Activated CD4-positive, alpha-beta memory T cell treated with anti-CD3 and anti-CD28 coated beads for 36 hours (primary cell): ENCODE data around the gene HPGDS. TPM values are rescaled to one million over a fixed set of nuclear protein-coding genes. Genes with fewer than 3 reads are reported as not detected.
"Not testable (repeated sequence)": the region's sequence is repeated elsewhere in the genome, so short reads cannot be mapped to it uniquely, and the experiment has no call there.

Experiments used
- CTCF ChIA-PET: fragments of 350-600 bp; sonication (Branson Sonifier 250); formaldehyde crosslinking; loops from one replicate; lab custom pipeline; 2021; ENCODE audit warnings: antibody characterized with exemption, inconsistent platforms; lab: Charles Lee
- POLR2A ChIA-PET: fragments of 350-600 bp; sonication (Branson Sonifier 250); formaldehyde crosslinking; loops from one replicate; lab custom pipeline; 2021; ENCODE audit warnings: antibody characterized with exemption; lab: Charles Lee
- DNase-seq: peaks from one replicate; pipeline ENCODE4 v3.0.0-alpha.2; 2020
- H3K27ac Mint-ChIP-seq: one replicate; pipeline ENCODE4 v1.8.0; 2021; ENCODE audit warnings: mixed read lengths
- H3K27me3 Mint-ChIP-seq: one replicate; pipeline ENCODE4 v1.8.0; 2021; ENCODE audit warnings: mixed read lengths
- H3K36me3 Mint-ChIP-seq: one replicate; pipeline ENCODE4 v1.8.0; 2021; ENCODE audit warnings: mixed read lengths
- H3K4me1 Mint-ChIP-seq: one replicate; pipeline ENCODE4 v1.8.0; 2021; ENCODE audit warnings: low read depth, mixed read lengths
- H3K4me3 Mint-ChIP-seq: one replicate; pipeline ENCODE4 v1.8.0; 2021; ENCODE audit warnings: mild to moderate bottlenecking, mixed read lengths
- H3K9me3 Mint-ChIP-seq: one replicate; pipeline ENCODE4 v1.8.0; 2021; ENCODE audit warnings: mixed read lengths
- intact Hi-C: fragments of 100-400 bp; cut with micrococcal nuclease; formaldehyde crosslinking; loops from one replicate; pipeline ENCODE4 v1.15.1; 2023
- total RNA-seq, 2 experiments: library from RNA; stranded (reverse); gene quantifications; one replicate each; pipeline ENCODE4 v1.2.3, GENCODE V29; 2021

HPGDS gene
- total RNA-seq, 2 experiments from 2014 or later = 0.34 TPM; not detected in 1

DNA sequence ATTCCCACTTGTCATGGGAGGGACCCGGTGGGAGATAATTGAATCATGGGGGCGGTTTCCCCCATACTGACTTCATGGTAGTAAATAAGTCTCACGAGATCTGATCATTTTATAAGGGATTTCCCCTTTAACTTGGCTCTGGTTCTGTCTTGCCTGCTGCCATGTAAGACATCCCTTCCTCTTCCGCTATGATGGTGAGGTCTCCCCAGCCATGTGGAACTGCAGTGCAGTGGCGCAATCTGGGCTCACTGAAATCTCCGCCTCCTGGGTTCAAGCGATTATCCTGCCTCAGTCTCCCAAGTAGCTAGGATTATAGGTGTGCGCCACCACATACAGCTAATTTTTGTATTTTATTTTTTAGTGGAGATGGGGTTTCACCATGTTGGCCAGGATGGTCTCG is 2.9 kb downstream of the HPGDS start:
- no peaks in the 10 kb centered on the region for H3K27me3 Mint-ChIP-seq
- peaks cover 19% of the 10 kb centered on the region for H3K4me1 Mint-ChIP-seq
- H3K27ac Mint-ChIP-seq = peak overlapping the region; percentile 78
- H3K36me3 Mint-ChIP-seq = no peaks in the 10 kb centered on the region
- H3K9me3 Mint-ChIP-seq = no peaks in the 10 kb centered on the region
- peak; percentile 48 for DNase-seq
- ChIA-PET POLR2A (interaction anchor here (1.2 kb wide), 1 partner anchor 9 kb away, joined by 8 read pairs; no protein-coding TSS in a partner anchor), CTCF (interaction anchor here (0.6 to 2.3 kb wide), 5 partner anchors 9 to 67 kb away, joined by 3 to 8 read pairs (median 4); no protein-coding TSS in a partner anchor)
- intact Hi-C loops = loop anchor here (1.0 to 5.0 kb wide), 4 partner anchors 10 to 132 kb away; partner anchors contain the start of genes PDLIM5 and SMARCAD1
- peak overlapping the region; percentile 68 for H3K4me3 Mint-ChIP-seq

DNA sequence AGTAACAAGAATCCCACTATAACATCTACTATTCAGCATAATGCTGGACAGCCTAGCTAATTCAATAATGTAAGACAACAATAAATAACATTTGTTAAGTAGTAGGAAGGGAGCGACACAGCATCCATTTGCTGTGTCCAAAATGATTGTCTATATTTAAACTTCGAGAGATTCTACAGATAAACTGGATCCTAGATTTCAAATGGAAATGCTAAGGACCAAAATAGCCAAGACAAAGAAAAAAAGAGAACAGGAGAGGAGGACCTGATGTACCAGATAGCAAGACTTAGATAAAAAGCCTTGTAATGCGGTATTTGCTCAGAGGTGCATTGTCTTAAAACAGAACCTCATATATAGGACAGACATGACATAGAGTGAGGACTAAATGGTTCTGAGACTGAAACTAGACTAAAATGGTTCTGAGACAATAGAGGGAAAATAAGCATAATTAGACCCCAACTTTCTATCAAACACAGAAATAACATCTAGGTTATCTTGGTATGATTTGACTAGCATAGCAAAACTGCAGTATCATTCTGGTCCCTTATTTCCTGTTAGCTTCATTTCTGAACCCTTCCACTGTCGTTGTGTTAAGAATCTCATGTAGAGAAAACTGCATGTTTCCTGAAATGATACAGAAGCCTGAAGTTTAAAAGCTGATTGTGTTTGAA is 3.8 kb downstream of the HPGDS start:
- no peak for DNase-seq
- ChIA-PET POLR2A (interaction anchor here (1.2 kb wide), 1 partner anchor 10 kb away, joined by 8 read pairs; no protein-coding TSS in a partner anchor), CTCF (interaction anchor here (0.9 to 2.3 kb wide), 4 partner anchors 10 to 68 kb away, joined by 3 to 8 read pairs (median 4); no protein-coding TSS in a partner anchor)
- Mint-ChIP-seq H3K36me3 (no peaks in the 10 kb centered on the region), H3K4me1 (peaks cover 19% of the 10 kb centered on the region), H3K4me3 (peak overlapping the region; percentile 48), H3K27ac (peak overlapping the region; percentile 78), H3K27me3 (no peaks in the 10 kb centered on the region), H3K9me3 (no peaks in the 10 kb centered on the region)
- intact Hi-C loops = loop anchor here (1.0 to 5.0 kb wide), 4 partner anchors 10 to 132 kb away; partner anchors contain the start of genes PDLIM5 and SMARCAD1

DNA sequence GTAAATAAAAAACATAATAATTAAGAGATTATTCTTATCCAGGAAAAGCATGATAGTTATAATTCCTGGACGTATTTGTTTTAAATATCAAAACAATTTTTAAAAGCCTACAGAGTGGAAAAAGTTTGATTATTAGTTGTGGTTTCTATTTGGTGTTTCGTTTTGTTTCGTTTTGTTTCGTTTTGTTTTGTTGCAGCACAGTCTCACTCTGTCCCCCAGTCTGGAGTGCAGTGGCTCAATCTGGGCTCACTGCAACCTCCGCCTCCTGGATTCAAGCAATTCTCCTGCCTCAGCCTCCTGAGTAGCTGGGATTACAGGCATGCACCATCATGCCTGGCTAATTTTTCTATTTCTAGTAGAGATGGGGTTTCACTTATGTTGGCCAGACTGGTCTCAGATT is 5.8 kb downstream of the HPGDS start:
- CTCF ChIA-PET, H3K9me3 Mint-ChIP-seq, H3K27ac Mint-ChIP-seq, H3K27me3 Mint-ChIP-seq, DNase-seq, H3K36me3 Mint-ChIP-seq, H3K4me3 Mint-ChIP-seq, POLR2A ChIA-PET: not testable (repeated sequence)
- H3K4me1 Mint-ChIP-seq = peaks cover 15% of the 10 kb centered on the region
- intact Hi-C loops = loop anchor here (5.0 kb wide), 2 partner anchors 34 to 129 kb away; partner anchors contain the start of gene SMARCAD1

- DNase-seq = no peak
- peaks cover 15% of the 10 kb centered on the region for H3K4me1 Mint-ChIP-seq
- H3K27me3 Mint-ChIP-seq = no peaks in the 10 kb centered on the region
- POLR2A ChIA-PET = no interaction called here
- CTCF ChIA-PET = no interaction called here
- H3K27ac Mint-ChIP-seq = no peak overlapping the region
- no peaks in the 10 kb centered on the region for H3K36me3 Mint-ChIP-seq
- H3K4me3 Mint-ChIP-seq = no peak overlapping the region
- no peaks in the 10 kb centered on the region for H3K9me3 Mint-ChIP-seq
- intact Hi-C loops = loop anchor here (5.0 kb wide), 2 partner anchors 34 to 129 kb away; partner anchors contain the start of gene SMARCAD1
Measured at GRCh38 chr4:94336303-94336702, 6.3 kb downstream of the HPGDS start.

DNA sequence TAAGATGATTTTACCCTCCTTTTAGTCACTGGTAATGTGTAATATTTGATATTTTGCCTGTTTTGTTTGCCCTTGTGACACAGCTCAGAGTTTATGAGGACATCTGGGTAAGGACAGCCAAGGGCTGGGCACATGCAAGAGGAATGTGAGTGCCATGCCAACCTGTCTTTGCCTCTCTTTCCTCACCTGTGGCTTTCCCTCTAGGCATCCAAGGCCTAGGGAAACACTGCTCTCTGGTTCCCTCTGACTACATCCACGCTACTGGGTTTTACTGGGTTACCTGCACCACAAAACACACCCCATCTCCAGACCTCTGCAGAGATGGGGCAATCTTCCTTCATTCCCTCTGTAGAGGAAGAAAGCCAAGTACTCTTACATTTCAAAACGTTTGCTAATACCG is 7.7 kb downstream of the HPGDS start:
- no peaks in the 10 kb centered on the region for H3K36me3 Mint-ChIP-seq
- ChIA-PET POLR2A (no interaction called here), CTCF (no interaction called here)
- no peak for DNase-seq
- no peaks in the 10 kb centered on the region for H3K27me3 Mint-ChIP-seq
- H3K27ac Mint-ChIP-seq = no peak overlapping the region
- no peaks in the 10 kb centered on the region for H3K9me3 Mint-ChIP-seq
- no peak overlapping the region for H3K4me3 Mint-ChIP-seq
- intact Hi-C loops = loop anchor here (5.0 kb wide), 2 partner anchors 33 to 128 kb away; partner anchors contain the start of gene SMARCAD1
- peaks cover 15% of the 10 kb centered on the region for H3K4me1 Mint-ChIP-seq

- Mint-ChIP-seq H3K36me3 (no peaks in the 10 kb centered on the region), H3K9me3 (no peaks in the 10 kb centered on the region), H3K27me3 (no peaks in the 10 kb centered on the region), H3K27ac (no peak overlapping the region), H3K4me3 (no peak overlapping the region), H3K4me1 (peaks cover 10% of the 10 kb centered on the region)
- ChIA-PET CTCF (no interaction called here), POLR2A (no interaction called here)
- intact Hi-C loops = no loop called here
- DNase-seq = no peak
Measured at GRCh38 chr4:94334476-94334875, 8.2 kb downstream of the HPGDS start.

- H3K9me3 Mint-ChIP-seq = no peaks in the 10 kb centered on the region
- H3K4me3 Mint-ChIP-seq = no peak overlapping the region
- no peaks in the 10 kb centered on the region for H3K27me3 Mint-ChIP-seq
- CTCF ChIA-PET = no interaction called here
- no peaks in the 10 kb centered on the region for H3K36me3 Mint-ChIP-seq
- POLR2A ChIA-PET = no interaction called here
- intact Hi-C loops = no loop called here
- no peak overlapping the region for H3K27ac Mint-ChIP-seq
- DNase-seq = no peak
- peaks cover 6% of the 10 kb centered on the region for H3K4me1 Mint-ChIP-seq
Measured at GRCh38 chr4:94333866-94334265, 8.8 kb downstream of the HPGDS start.

DNA sequence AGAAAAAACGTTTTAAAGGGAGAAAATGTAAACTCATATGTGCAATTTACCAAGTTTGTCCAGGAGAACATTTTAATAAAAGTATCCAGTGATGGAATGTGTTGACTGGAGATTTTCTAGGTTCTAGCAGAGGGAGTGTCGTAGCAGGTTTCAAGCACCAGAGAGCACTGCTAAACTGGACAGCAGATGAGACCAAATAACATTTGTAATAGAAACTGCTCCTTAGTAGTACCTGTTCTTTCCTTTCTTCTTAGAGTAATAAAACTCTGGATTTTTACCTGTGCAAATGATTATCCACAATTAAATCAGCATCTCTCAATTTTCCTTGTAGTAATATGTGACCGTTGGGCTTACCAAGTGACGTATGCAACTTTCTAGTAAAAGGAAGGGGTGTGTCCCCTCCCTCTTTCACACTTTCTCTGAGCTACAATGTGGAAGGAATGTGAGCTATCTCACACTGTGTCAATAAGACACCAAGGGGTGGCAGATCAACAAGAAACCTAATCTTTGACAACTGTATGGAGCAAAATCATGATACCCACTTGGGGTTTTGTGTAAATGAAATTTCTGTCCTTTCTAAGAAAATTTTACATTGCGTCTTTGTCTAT is 9.5 kb downstream of the HPGDS start:
- ChIA-PET POLR2A (no interaction called here), CTCF (no interaction called here)
- H3K27ac Mint-ChIP-seq = no peak overlapping the region
- no peak overlapping the region for H3K4me3 Mint-ChIP-seq
- no peaks in the 10 kb centered on the region for H3K4me1 Mint-ChIP-seq
- H3K27me3 Mint-ChIP-seq = no peaks in the 10 kb centered on the region
- H3K9me3 Mint-ChIP-seq = no peaks in the 10 kb centered on the region
- DNase-seq = no peak
- no peaks in the 10 kb centered on the region for H3K36me3 Mint-ChIP-seq
- intact Hi-C loops = no loop called here

DNA sequence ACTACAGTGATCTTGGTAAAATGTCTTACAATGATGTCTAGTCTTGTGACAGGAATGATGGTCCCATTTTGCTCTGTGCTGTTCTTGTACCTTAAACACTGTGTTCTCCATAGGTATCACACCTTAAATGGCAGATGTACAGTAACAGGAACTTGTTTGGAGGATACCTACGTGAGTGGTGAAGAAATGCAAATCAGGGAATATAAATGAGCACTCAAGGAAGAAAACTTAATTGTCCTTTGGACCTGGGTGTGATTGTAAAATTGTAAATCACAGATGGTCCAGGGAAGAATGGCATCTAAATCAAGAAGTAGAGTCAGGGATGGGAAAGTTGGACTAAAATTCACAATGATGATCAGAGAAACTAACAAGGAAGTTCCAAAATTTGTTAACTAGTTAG is 12.7 kb downstream of the HPGDS start:
- CTCF ChIA-PET = no interaction called here

DNA sequence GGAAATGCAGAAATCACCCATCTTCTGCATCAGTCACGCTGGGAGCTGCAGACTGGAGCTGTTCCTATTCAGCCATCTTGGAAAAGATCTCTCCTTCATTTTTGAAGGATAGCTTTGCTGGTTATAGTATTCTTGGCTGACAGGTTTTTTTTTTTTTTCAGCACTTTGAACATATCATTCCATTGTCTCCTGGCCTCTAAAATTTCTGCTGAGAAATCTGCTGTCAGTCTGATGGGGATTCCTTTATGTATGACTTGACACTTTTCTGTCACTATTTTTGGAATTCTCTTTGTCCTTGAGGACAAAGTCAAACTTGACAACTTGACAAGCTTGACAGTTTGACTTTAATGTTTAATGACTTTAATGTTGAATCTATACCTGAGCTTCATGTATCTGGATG is 16.8 kb downstream of the HPGDS start:
- Mint-ChIP-seq H3K4me1 (no peaks in the 10 kb centered on the region), H3K36me3 (peaks cover 9% of the 10 kb centered on the region), H3K27me3 (no peaks in the 10 kb centered on the region), H3K9me3 (peaks cover 22% of the 10 kb centered on the region), H3K4me3 (no peak overlapping the region), H3K27ac (no peak overlapping the region)
- intact Hi-C loops = no loop called here
- DNase-seq = no peak
- ChIA-PET CTCF (no interaction called here), POLR2A (interaction anchor here (0.6 kb wide), 1 partner anchor 10 kb away, joined by 3 read pairs; no protein-coding TSS in a partner anchor)

More for the DNA sequence above, 12.7 kb downstream of the HPGDS start:
- Mint-ChIP-seq H3K4me1 (no peaks in the 10 kb centered on the region), H3K27me3 (no peaks in the 10 kb centered on the region), H3K9me3 (peaks cover 22% of the 10 kb centered on the region), H3K36me3 (peaks cover 6% of the 10 kb centered on the region), H3K27ac (no peak overlapping the region), H3K4me3 (no peak overlapping the region)
- intact Hi-C loops = no loop called here
- POLR2A ChIA-PET = no interaction called here
- DNase-seq = no peak

DNA sequence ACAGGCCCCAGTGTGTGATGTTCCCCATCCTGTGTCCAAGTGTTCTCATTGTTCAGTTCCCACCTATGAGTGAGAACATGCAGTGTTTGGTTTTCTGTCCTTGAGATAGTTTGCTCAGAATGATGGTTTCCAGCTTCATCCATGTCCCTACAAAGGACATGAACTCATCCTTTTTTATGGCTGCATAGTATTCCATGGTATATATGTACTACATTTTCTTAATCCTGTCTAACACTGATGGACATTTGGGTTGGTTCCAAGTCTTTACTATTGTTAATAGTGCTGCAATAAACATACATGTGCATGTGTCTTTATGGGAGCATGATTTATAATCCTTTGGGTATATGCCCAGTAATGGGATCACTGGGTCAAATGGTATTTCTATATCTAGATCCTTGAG is 22.7 kb downstream of the HPGDS start:
- CTCF ChIA-PET, H3K9me3 Mint-ChIP-seq, DNase-seq, H3K4me1 Mint-ChIP-seq, H3K36me3 Mint-ChIP-seq, intact Hi-C loops, H3K27ac Mint-ChIP-seq, H3K27me3 Mint-ChIP-seq, H3K4me3 Mint-ChIP-seq, POLR2A ChIA-PET: not testable (repeated sequence)

- no peak overlapping the region for H3K27ac Mint-ChIP-seq
- H3K4me1 Mint-ChIP-seq = no peaks in the 10 kb centered on the region
- POLR2A ChIA-PET = no interaction called here
- DNase-seq = no peak
- CTCF ChIA-PET = interaction anchor here (0.9 to 2.5 kb wide), 2 partner anchors 19 to 100 kb away, joined by 4 to 10 read pairs; no protein-coding TSS in a partner anchor
- H3K4me3 Mint-ChIP-seq = no peak overlapping the region
- no peaks in the 10 kb centered on the region for H3K36me3 Mint-ChIP-seq
- no peaks in the 10 kb centered on the region for H3K9me3 Mint-ChIP-seq
- no peaks in the 10 kb centered on the region for H3K27me3 Mint-ChIP-seq
- intact Hi-C loops = no loop called here
Measured at GRCh38 chr4:94307231-94307871, 35.3 kb downstream of the HPGDS start.
